ENCODE measurements around the gene BOC.

DNA sequence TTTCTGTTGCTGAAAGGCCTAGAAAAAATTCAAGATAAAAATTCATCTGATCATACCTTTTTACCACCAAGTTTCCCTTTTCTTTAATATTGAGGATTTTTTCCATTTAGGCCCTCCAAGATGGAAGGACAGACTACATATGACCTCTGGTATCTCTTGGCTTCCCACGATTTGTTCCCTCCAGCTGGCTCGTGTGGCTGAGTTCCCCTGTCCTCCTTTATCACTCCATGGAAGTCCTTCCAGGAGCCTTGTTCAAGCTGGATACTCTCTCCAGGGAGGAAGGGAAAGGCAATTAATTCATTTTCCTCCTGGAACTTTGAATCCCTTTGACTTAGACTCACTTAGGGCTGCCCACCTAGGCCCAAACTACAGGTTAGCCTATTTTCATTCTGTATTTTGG lies 119.4 kb downstream of the BOC start:
- TF ChIP-seq, protein P1, sequence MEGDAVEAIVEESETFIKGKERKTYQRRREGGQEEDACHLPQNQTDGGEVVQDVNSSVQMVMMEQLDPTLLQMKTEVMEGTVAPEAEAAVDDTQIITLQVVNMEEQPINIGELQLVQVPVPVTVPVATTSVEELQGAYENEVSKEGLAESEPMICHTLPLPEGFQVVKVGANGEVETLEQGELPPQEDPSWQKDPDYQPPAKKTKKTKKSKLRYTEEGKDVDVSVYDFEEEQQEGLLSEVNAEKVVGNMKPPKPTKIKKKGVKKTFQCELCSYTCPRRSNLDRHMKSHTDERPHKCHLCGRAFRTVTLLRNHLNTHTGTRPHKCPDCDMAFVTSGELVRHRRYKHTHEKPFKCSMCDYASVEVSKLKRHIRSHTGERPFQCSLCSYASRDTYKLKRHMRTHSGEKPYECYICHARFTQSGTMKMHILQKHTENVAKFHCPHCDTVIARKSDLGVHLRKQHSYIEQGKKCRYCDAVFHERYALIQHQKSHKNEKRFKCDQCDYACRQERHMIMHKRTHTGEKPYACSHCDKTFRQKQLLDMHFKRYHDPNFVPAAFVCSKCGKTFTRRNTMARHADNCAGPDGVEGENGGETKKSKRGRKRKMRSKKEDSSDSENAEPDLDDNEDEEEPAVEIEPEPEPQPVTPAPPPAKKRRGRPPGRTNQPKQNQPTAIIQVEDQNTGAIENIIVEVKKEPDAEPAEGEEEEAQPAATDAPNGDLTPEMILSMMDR (IDR thresholded peaks at IDR 0.05), result no peak
- TF ChIP-seq POLR2A (IDR thresholded peaks at IDR 0.05) (no peak), EP300 (IDR thresholded peaks at IDR 0.05) (no peak)
